Measurements from ENCODE around the gene CNTNAP4. TPM values are rescaled to one million over a fixed set of nuclear protein-coding genes. Genes with fewer than 3 reads are reported as not detected.

CNTNAP4 gene
- total RNA-seq, 1 donor: 2.4 TPM

DNA sequence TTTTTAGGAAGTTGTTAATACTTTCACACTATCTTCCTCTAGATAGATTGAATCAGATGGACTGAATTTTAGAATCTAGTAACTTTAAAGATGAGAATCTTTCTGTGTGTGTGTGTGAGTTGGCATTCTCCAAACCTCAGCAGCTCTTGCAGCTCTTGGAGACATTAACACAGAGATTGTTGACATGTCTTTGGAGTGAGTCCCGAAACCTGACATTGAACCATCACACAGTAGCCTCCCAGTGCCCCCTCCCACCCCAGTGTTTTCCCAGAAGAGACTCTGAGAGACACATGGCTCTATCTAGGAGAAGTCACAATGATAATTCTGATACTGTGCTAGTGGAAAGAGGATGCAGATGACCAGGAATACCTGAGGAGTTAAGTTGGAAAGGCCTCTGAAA is 103.9 kb downstream of the CNTNAP4 start:
- no peak for DNase-seq (ENCODE audit: low read depth)
- no peak for TF ChIP-seq CTCF (IDR thresholded peaks at IDR 0.05; ENCODE audit: insufficient read depth, low read length)
- H3K4me3 ChIP-seq (ENCODE audit: low read depth, low read length): no peak overlapping the region

DNA sequence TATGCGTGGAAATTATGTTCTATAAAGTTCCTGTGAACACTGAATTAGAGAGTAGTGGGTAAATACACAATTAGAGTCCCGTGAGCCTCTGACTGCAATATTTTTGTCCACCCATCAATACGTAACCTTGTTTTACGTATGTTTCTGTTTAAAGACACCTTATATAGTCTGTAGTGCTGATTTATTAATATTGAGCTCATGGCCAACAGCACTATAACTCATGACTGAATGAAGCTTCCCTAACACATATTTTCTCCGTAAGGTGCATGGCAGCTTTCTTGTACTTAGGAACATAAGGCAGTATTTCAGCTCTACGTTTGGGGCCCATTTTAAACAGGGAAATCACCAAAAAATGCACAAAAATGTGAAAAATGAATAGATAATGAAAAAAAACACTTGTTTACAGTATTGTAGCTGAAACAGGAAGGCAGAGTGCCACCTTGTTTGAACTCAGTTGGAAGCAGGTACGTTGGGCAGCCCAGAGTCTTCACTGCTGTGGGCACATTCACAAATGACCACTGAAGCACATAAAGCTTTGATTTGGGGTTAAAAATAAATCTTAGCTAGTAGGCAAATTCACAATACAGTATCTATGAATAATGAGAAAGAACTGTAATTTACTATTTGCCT is 108.5 kb downstream of the CNTNAP4 start:
- H3K4me3 ChIP-seq (ENCODE audit: low read depth, low read length): no peak overlapping the region
- DNase-seq (ENCODE audit: low read depth): no peak
- TF ChIP-seq CTCF (IDR thresholded peaks at IDR 0.05; ENCODE audit: insufficient read depth, low read length): no peak

DNA sequence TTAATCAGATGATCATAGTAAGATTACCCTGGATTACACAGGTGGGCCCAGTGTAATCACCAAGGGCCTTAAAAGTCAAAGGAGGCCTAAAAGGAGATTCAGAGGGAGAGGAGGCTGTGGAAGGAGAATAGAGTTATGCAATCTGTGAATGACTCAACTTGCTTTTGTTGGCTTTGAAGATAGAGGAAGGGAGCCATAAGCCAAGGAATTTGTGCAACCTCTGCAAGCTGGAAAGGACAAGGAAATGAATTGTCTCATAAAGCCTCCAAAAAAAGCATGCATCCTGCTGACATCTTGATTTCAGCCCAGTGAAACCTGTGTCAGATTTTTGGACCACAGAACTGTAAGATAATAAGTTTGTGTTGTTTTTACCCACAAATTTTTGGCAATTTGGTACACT is 109.6 kb downstream of the CNTNAP4 start:
- no peak overlapping the region for H3K4me3 ChIP-seq (ENCODE audit: low read depth, low read length)
- peak; percentile 84 for DNase-seq (ENCODE audit: low read depth)
- TF ChIP-seq CTCF (IDR thresholded peaks at IDR 0.05; ENCODE audit: insufficient read depth, low read length): no peak

DNA sequence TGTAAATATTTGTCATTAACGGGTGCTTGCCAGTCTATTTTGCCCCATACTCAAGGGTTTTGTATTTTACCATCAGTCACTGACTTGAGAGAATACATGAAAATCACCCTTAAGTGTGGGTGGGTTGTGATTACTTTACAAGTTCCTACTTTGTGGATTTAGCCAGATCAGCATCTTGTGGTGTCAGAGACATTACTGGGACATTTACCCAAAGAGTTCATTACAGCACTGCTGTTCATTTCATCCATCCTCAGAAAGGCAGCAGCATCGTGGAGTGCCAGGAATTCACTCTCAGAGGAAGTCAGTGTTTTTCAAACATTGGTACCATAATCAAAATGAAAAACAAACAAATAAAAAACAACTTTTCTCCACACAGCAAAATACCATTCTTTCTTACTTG is 110.8 kb downstream of the CNTNAP4 start:
- no peak for DNase-seq (ENCODE audit: low read depth)
- TF ChIP-seq CTCF (IDR thresholded peaks at IDR 0.05; ENCODE audit: insufficient read depth, low read length): no peak
- no peak overlapping the region for H3K4me3 ChIP-seq (ENCODE audit: low read depth, low read length)

DNA sequence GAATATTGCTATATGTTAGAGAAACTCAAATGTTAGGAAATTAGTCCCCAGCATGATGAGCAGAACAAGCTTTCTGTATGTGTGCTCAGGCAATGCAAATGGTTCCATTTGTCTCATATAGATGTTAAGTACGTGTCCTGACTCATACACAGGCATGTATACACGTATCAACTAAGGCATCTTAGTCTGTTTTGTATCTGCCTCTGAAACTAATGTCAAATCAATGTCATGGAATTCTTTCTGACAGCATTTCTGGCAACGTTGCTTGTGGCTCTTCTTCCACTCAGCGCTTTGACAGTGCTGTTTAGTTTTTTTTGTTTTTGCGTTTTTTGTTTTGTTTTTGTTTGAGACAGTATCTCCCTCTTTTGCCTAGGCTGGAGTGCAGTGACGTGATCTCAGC is 111.9 kb downstream of the CNTNAP4 start:
- H3K4me3 ChIP-seq (ENCODE audit: low read depth, low read length): no peak overlapping the region
- peak; percentile 16 for DNase-seq (ENCODE audit: low read depth)
- TF ChIP-seq CTCF (IDR thresholded peaks at IDR 0.05; ENCODE audit: insufficient read depth, low read length): no peak

DNA sequence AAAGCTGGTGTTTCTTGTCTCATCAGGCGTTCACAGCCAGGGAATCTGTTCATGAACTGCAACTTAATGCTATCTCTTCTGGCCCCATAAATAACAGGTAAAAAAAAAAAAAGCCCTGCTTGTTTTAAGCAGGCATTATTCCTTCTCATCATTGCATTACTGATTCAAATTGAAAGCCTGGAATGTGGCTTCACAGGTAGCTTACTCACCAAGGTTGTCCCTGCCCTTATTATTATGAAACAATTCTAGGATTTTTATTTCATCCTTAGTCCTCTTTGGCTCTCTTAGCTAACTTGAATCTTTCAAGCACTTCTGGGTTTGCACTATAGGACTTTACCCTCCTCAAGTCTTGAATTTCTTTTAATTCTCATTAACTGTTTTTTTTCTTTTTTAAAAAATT is 113.3 kb downstream of the CNTNAP4 start:
- TF ChIP-seq CTCF (IDR thresholded peaks at IDR 0.05; ENCODE audit: insufficient read depth, low read length): no peak
- H3K4me3 ChIP-seq (ENCODE audit: low read depth, low read length): no peak overlapping the region
- DNase-seq (ENCODE audit: low read depth): no peak

GRCh38 chr16:76396977-76397376 is 119.8 kb downstream of the CNTNAP4 start:
- no peak overlapping the region for H3K4me3 ChIP-seq (ENCODE audit: low read depth, low read length)
- no peak for TF ChIP-seq CTCF (IDR thresholded peaks at IDR 0.05; ENCODE audit: insufficient read depth, low read length)
- DNase-seq (ENCODE audit: low read depth): no peak
